ENCODE data around the gene CD79A.

DNA sequence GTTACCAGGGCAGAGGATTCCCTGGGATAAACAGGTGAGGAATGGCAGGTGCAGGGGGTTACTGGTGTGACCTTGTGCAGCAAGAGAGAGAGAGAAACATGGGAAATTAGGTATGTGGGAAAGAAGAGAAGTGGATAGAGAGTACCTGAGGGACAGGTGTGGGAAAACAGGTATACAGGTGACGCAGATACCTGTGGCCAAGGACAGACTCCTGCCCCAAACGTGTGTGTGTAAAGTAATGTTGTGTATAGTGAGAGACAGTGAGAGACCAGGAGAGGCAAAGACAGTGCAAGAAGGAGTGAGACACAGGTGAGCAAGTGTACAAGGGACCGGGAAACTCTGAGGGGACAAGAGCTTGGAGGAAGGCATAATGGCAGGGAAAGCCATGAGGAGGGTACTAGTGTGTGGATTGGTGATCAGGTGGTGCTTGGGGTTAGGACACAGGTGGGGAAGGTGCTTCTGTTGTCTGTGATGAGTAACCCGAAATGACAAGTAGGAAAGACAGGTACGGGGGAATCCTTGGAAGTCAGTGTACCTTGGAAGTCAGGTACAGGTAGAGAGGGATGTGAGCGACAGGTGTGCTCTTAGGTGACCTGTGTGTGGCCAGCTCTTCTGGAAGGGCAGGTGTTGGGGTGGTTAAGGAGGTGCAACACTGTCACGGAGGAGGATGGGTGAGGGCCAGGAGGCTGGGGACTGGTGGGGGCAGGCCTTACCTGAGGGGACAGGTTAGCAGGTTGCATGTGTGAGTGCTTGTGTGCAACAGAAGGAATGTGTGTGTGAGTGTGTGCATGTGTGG is 48.3 kb downstream of the CD79A start:
- TF ChIP-seq, protein P1, sequence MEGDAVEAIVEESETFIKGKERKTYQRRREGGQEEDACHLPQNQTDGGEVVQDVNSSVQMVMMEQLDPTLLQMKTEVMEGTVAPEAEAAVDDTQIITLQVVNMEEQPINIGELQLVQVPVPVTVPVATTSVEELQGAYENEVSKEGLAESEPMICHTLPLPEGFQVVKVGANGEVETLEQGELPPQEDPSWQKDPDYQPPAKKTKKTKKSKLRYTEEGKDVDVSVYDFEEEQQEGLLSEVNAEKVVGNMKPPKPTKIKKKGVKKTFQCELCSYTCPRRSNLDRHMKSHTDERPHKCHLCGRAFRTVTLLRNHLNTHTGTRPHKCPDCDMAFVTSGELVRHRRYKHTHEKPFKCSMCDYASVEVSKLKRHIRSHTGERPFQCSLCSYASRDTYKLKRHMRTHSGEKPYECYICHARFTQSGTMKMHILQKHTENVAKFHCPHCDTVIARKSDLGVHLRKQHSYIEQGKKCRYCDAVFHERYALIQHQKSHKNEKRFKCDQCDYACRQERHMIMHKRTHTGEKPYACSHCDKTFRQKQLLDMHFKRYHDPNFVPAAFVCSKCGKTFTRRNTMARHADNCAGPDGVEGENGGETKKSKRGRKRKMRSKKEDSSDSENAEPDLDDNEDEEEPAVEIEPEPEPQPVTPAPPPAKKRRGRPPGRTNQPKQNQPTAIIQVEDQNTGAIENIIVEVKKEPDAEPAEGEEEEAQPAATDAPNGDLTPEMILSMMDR (IDR thresholded peaks at IDR 0.05; ENCODE audit: insufficient read depth, low read length), result no peak
- TF ChIP-seq, protein P2, sequence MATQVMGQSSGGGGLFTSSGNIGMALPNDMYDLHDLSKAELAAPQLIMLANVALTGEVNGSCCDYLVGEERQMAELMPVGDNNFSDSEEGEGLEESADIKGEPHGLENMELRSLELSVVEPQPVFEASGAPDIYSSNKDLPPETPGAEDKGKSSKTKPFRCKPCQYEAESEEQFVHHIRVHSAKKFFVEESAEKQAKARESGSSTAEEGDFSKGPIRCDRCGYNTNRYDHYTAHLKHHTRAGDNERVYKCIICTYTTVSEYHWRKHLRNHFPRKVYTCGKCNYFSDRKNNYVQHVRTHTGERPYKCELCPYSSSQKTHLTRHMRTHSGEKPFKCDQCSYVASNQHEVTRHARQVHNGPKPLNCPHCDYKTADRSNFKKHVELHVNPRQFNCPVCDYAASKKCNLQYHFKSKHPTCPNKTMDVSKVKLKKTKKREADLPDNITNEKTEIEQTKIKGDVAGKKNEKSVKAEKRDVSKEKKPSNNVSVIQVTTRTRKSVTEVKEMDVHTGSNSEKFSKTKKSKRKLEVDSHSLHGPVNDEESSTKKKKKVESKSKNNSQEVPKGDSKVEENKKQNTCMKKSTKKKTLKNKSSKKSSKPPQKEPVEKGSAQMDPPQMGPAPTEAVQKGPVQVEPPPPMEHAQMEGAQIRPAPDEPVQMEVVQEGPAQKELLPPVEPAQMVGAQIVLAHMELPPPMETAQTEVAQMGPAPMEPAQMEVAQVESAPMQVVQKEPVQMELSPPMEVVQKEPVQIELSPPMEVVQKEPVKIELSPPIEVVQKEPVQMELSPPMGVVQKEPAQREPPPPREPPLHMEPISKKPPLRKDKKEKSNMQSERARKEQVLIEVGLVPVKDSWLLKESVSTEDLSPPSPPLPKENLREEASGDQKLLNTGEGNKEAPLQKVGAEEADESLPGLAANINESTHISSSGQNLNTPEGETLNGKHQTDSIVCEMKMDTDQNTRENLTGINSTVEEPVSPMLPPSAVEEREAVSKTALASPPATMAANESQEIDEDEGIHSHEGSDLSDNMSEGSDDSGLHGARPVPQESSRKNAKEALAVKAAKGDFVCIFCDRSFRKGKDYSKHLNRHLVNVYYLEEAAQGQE (IDR thresholded peaks at IDR 0.05; ENCODE audit: insufficient replicate concordance, low read depth), result no peak

Data from HL-60 (cell line).